ENCODE measurements around the gene TTC9C. TPM values are rescaled to one million over a fixed set of nuclear protein-coding genes. Genes with fewer than 3 reads are reported as not detected.

The TTC9C gene
- total and polyA plus RNA-seq, 2 of the 13 experiments (the other 11 are each of a cell fraction or from before 2014, with no cell fraction given), result 28.0 to 36.4 TPM

- TF ChIP-seq ZNF770 (CRISPR knock-in tag; IDR thresholded peaks at IDR 0.05), result no peak; the same call in 1 of the 2 replicates
- TF ChIP-seq ESRRA (CRISPR knock-in tag; IDR thresholded peaks at IDR 0.05; ENCODE audit: low read depth), result no peak
- no peak for TF ChIP-seq CBX5 (CRISPR knock-in tag; IDR thresholded peaks at IDR 0.05; ENCODE audit: borderline replicate concordance)
- TF ChIP-seq MZF1 (CRISPR knock-in tag; IDR thresholded peaks at IDR 0.05; ENCODE audit: borderline replicate concordance), result no peak
- no peak for TF ChIP-seq ZNF800 (CRISPR knock-in tag; IDR thresholded peaks at IDR 0.05)
- no peak for TF ChIP-seq SMAD9 (CRISPR knock-in tag; IDR thresholded peaks at IDR 0.05)
- no peak for TF ChIP-seq ZNF503 (CRISPR knock-in tag; IDR thresholded peaks at IDR 0.05)
- TF ChIP-seq ZNF530 (CRISPR knock-in tag; IDR thresholded peaks at IDR 0.05; ENCODE audit: low read depth), result no peak
- no peak for TF ChIP-seq ZEB1 (IDR thresholded peaks at IDR 0.05; ENCODE audit: insufficient replicate concordance, low read depth)
- TF ChIP-seq ETV5 (CRISPR knock-in tag; IDR thresholded peaks at IDR 0.05; ENCODE audit: borderline replicate concordance), result no peak
- 0 out of 2 replicates have a peak, but pooled peaks have one; percentile 12 for TF ChIP-seq ZBTB7A (CRISPR knock-in tag; IDR thresholded peaks at IDR 0.05)
- TF ChIP-seq GRHL1 (CRISPR knock-in tag; conservative IDR thresholded peaks at IDR 0.05), result no peak
- peak; percentile 19; the same call in 1 of the 2 replicates for TF ChIP-seq DMTF1 (CRISPR knock-in tag; IDR thresholded peaks at IDR 0.05)
- peak; percentile 41; the same call in 1 of the 2 replicates for TF ChIP-seq ZNF777 (CRISPR knock-in tag; IDR thresholded peaks at IDR 0.05)
- no peak for TF ChIP-seq ZFYVE20 (CRISPR knock-in tag; IDR thresholded peaks at IDR 0.05; ENCODE audit: borderline replicate concordance, low read depth)
- no peak for TF ChIP-seq NFE2L1 (CRISPR knock-in tag; IDR thresholded peaks at IDR 0.05; ENCODE audit: borderline replicate concordance)
- no peak for TF ChIP-seq RFX3 (CRISPR knock-in tag; IDR thresholded peaks at IDR 0.05)
- TF ChIP-seq MTF1 (CRISPR knock-in tag; IDR thresholded peaks at IDR 0.05), result no peak
- TF ChIP-seq SETDB1 (CRISPR knock-in tag; IDR thresholded peaks at IDR 0.05; ENCODE audit: borderline replicate concordance), result no peak
- TF ChIP-seq ZNF224 (CRISPR knock-in tag; IDR thresholded peaks at IDR 0.05), result 0 out of 2 replicates have a peak, but pooled peaks have one; percentile 69
Measured at GRCh38 chr11:62726915-62727164, 1.4 kb upstream of the TTC9C start (continued).
